Keratinocyte (primary cell): ENCODE data around the gene MAPRE3. TPM values are rescaled to one million over a fixed set of nuclear protein-coding genes. Genes with fewer than 3 reads are reported as not detected.

Experiments used
- DNase-seq: peaks from one replicate; pipeline ENCODE4 v3.0.0-alpha.2; 2011; ENCODE audit warnings: low read depth, missing footprints, low spot score
- FAIRE-seq: peaks from 2 replicates; lab custom pipeline; 2011; peaks lifted over from hg19 to GRCh38; lab: Jason Lieb, UNC
- H2AFZ ChIP-seq: 2 replicates; pipeline ENCODE4 v1.6.0; 2012; ENCODE audit warnings: low read length, control low read depth, inconsistent platforms; ENCODE audit not compliant: control insufficient read depth
- H3K27ac ChIP-seq: 2 replicates; pipeline ENCODE4 v1.5.1; 2011; ENCODE audit warnings: low read length; ENCODE audit not compliant: control insufficient read depth, insufficient read depth
- H3K27me3 ChIP-seq: 3 replicates; pipeline ENCODE4 v1.6.0; 2011; ENCODE audit warnings: low read length; ENCODE audit not compliant: control insufficient read depth, insufficient read depth; ENCODE audit errors: extremely low read depth
- H3K36me3 ChIP-seq, 2 experiments: 2 replicates in 1 of 2; 3 replicates in 1 of 2; pipeline ENCODE4 v1.5.1; 2011; ENCODE audit warnings: low read length in 2 of 2, mild to moderate bottlenecking in 1 of 2; ENCODE audit not compliant: control insufficient read depth in 2 of 2, insufficient read depth in 2 of 2; ENCODE audit errors: extremely low read depth in 1 of 2
- H3K4me1 ChIP-seq: 3 replicates; pipeline ENCODE4 v1.5.1; 2011; ENCODE audit warnings: low read length; ENCODE audit not compliant: control insufficient read depth, insufficient read depth; ENCODE audit errors: extremely low read depth
- H3K4me2 ChIP-seq: 3 replicates; pipeline ENCODE4 v1.6.0; 2011; ENCODE audit warnings: low read depth, low read length; ENCODE audit not compliant: control insufficient read depth, insufficient read depth; ENCODE audit errors: extremely low read depth
- H3K4me3 ChIP-seq, 3 experiments: fragments of 200-600 bp in 1 of 3; sonication (generic) in 1 of 3; 2 replicates in 2 of 3; 3 replicates in 1 of 3; pipeline ENCODE4 v1.5.1; 2011 to 2016; ENCODE audit warnings: low read length in 3 of 3, mild to moderate bottlenecking in 3 of 3, control low read depth in 2 of 3, inconsistent platforms in 1 of 3, low read depth in 1 of 3, mixed read lengths in 1 of 3, mixed run types in 1 of 3, moderate library complexity in 1 of 3; ENCODE audit not compliant: control insufficient read depth in 2 of 3, insufficient read depth in 2 of 3; ENCODE audit errors: extremely low read depth in 1 of 3
- H3K79me2 ChIP-seq: 2 replicates; pipeline ENCODE4 v1.6.0; 2012; ENCODE audit warnings: low read length; ENCODE audit not compliant: control insufficient read depth, insufficient read depth
- H3K9ac ChIP-seq: 3 replicates; pipeline ENCODE4 v1.6.0; 2011; ENCODE audit warnings: low read length; ENCODE audit not compliant: control insufficient read depth, insufficient read depth; ENCODE audit errors: extremely low read depth
- H3K9me1 ChIP-seq: 3 replicates; pipeline ENCODE4 v1.6.0; 2011; ENCODE audit warnings: low read length; ENCODE audit not compliant: control insufficient read depth, insufficient read depth; ENCODE audit errors: extremely low read depth
- H3K9me3 ChIP-seq: 2 replicates; pipeline ENCODE4 v1.5.1; 2012; ENCODE audit warnings: low read depth, low read length; ENCODE audit not compliant: control insufficient read depth
- H4K20me1 ChIP-seq: 3 replicates; pipeline ENCODE4 v1.6.0; 2011; ENCODE audit warnings: low read length; ENCODE audit not compliant: control insufficient read depth, insufficient read depth; ENCODE audit errors: extremely low read depth
- EZH2 ChIP-seq: IDR thresholded peaks from one replicate; pipeline ENCODE4 v1.6.1; 2012; ENCODE audit warnings: inconsistent platforms, mild to moderate bottlenecking, low read length, moderate library complexity
- dilution Hi-C: fragments of 300-500 bp; cut with MboI; formaldehyde crosslinking; loops from one replicate; pipeline ENCODE4 v1.7.0; 2020; ENCODE audit warnings: low sequenced_read_pairs; ENCODE audit not compliant: extremely low pct_ligation_motif_present
- polyA plus RNA-seq, 5 experiments: library from polyadenylated mRNA; depleted of rRNA in 3 of 5; stranded (reverse) in 3 of 5; stranded (forward) in 1 of 5; unstranded in 1 of 5; fragments of >200 nt; gene quantifications; 1 replicate in 1 of 5; 2 replicates in 3 of 5; 3 replicates in 1 of 5; pipeline versions ENCODE4 v1.2.1 to v1.2.3, GENCODE V29; 2011 to 2012; ENCODE audit warnings: missing spikeins in 2 of 5, low read depth in 1 of 5, low replicate concordance in 1 of 5
- TF ChIP-seq, protein P1 (sequence below), 3 experiments: IDR thresholded peaks in 1 of 3; conservative IDR thresholded peaks in 1 of 3; optimal IDR thresholded peaks in 1 of 3; 2 replicates in 2 of 3; 3 replicates in 1 of 3; pipeline versions ENCODE3 to v1.5.1; 2011; ENCODE audit warnings: low read length in 3 of 3, mild to moderate bottlenecking in 3 of 3, moderate library complexity in 2 of 3, control low read depth in 1 of 3, inconsistent platforms in 1 of 3; ENCODE audit not compliant: insufficient read depth in 2 of 3; ENCODE audit errors: extremely low read depth in 1 of 3

MAPRE3 gene
- polyA plus RNA-seq, 1 donor (not counting 4 experiments of a cell fraction or from before 2014, with no cell fraction given): 12.6 TPM

DNA sequence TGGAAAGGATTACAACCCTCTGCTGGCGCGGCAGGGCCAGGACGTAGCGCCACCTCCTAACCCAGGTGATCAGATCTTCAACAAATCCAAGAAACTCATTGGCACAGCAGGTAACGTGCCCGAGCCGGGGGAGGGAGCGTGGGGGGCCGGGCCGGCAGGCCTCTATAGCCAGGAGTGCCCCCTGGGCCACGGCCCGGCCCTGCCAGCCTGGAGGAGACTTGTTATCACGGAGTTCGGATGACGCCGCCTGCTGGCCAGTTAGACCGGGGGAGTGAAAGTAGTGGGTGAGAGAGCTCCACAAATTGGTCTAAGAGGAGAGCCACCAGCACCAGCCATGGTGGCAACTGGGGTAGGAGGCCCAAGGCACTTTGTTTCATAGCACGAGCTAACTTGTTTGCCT lies 53.8 kb downstream of the MAPRE3 start:
- H3K9ac ChIP-seq: no peak overlapping the region
- FAIRE-seq (no peak), DNase-seq (no peak)
- H3K9me1 ChIP-seq: no peaks in the 10 kb centered on the region
- no peak for TF ChIP-seq EZH2
- TF ChIP-seq, protein P1, sequence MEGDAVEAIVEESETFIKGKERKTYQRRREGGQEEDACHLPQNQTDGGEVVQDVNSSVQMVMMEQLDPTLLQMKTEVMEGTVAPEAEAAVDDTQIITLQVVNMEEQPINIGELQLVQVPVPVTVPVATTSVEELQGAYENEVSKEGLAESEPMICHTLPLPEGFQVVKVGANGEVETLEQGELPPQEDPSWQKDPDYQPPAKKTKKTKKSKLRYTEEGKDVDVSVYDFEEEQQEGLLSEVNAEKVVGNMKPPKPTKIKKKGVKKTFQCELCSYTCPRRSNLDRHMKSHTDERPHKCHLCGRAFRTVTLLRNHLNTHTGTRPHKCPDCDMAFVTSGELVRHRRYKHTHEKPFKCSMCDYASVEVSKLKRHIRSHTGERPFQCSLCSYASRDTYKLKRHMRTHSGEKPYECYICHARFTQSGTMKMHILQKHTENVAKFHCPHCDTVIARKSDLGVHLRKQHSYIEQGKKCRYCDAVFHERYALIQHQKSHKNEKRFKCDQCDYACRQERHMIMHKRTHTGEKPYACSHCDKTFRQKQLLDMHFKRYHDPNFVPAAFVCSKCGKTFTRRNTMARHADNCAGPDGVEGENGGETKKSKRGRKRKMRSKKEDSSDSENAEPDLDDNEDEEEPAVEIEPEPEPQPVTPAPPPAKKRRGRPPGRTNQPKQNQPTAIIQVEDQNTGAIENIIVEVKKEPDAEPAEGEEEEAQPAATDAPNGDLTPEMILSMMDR (optimal IDR thresholded peaks at IDR 0.05 in 1 of 3, IDR thresholded peaks at IDR 0.05 in 1 of 3, conservative IDR thresholded peaks at IDR 0.05 in 1 of 3; ENCODE audit: extremely low read depth in 1 of 3, insufficient read depth in 2 of 3, low read length in 3 of 3): no peak
- peaks cover 3 to 18% of the 10 kb centered on the region in 2 experiments for H3K36me3 ChIP-seq
- dilution Hi-C loops: no loop called here
- H3K4me2 ChIP-seq: no peak overlapping the region
- H2AFZ ChIP-seq: no peak overlapping the region
- H3K27me3 ChIP-seq: no peaks in the 10 kb centered on the region
- no peak overlapping the region for H3K4me3 ChIP-seq
- H3K27ac ChIP-seq: no peak overlapping the region
- peaks cover under 1% of the 10 kb centered on the region for H3K79me2 ChIP-seq
- no peaks in the 10 kb centered on the region for H3K9me3 ChIP-seq
- H4K20me1 ChIP-seq: peaks cover under 1% of the 10 kb centered on the region
- peaks cover 6% of the 10 kb centered on the region for H3K4me1 ChIP-seq

DNA sequence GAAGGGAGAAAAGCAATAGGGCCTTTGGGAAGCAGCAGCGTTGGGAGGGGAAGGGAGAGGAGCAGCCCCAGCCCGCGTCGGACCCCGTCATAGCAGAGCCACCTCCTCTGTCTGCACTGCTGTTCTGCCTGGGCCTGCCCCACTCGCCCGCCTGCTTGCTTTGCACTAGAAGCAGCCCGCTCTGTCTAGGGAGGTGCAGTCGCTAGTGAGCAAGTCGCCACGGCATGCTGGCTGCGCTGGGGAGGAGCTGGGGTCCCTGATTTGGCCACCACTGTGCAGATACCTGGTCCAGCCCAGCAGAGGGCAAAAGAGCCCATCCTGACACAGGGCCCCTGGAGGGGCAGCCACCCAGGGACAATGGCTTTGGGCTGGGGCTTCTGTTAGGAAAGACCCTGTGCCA lies 54.4 kb downstream of the MAPRE3 start:
- dilution Hi-C loops: no loop called here
- DNase-seq: no peak
- Histone ChIP-seq H3K4me3 (no peak overlapping the region), H3K4me1 (peaks cover 6% of the 10 kb centered on the region), H3K27me3 (no peaks in the 10 kb centered on the region), H2AFZ (no peak overlapping the region), H4K20me1 (peaks cover 3% of the 10 kb centered on the region), H3K9me1 (no peaks in the 10 kb centered on the region), H3K27ac (no peak overlapping the region), H3K4me2 (no peak overlapping the region), H3K9ac (no peak overlapping the region), H3K9me3 (no peaks in the 10 kb centered on the region), H3K79me2 (peaks cover 7% of the 10 kb centered on the region), H3K36me3 (peaks cover 3 to 18% of the 10 kb centered on the region in 2 experiments)
- no peak for TF ChIP-seq EZH2
- TF ChIP-seq, protein P1 (optimal IDR thresholded peaks at IDR 0.05 in 1 of 3, IDR thresholded peaks at IDR 0.05 in 1 of 3, conservative IDR thresholded peaks at IDR 0.05 in 1 of 3; ENCODE audit: extremely low read depth in 1 of 3, insufficient read depth in 2 of 3, low read length in 3 of 3): no peak
- FAIRE-seq: no peak
